Sigmoid colon (tissue), 7 donors: Measurements from ENCODE around the gene PRM1. TPM values are rescaled to one million over a fixed set of nuclear protein-coding genes. Genes with fewer than 3 reads are reported as not detected.
"Not testable (repeated sequence)": the region's sequence is repeated elsewhere in the genome, so short reads cannot be mapped to it uniquely, and the experiment has no call there.

Source experiments
- DNase-seq: peaks from one replicate; pipeline ENCODE4 v3.0.0-alpha.2; 2019
- H3K27ac ChIP-seq, 4 donors: fragments of 200-600 bp; sonication (generic); one replicate each; pipeline ENCODE4 v1.5.1; 2016 to 2019; ENCODE audit warnings: mild to moderate bottlenecking in 1 of 4
- H3K27me3 ChIP-seq, 3 donors: fragments of 200-600 bp; sonication (generic); one replicate each; pipeline ENCODE4 v1.5.1; 2019; ENCODE audit warnings: mild to moderate bottlenecking in 1 of 3
- H3K36me3 ChIP-seq, 4 donors: fragments of 200-600 bp; sonication (generic); one replicate each; pipeline ENCODE4 v1.5.1; 2016 to 2019
- H3K4me1 ChIP-seq, 4 donors: fragments of 200-600 bp; sonication (generic); one replicate each; pipeline ENCODE4 v1.5.1; 2017 to 2019
- H3K4me3 ChIP-seq, 4 donors: fragments of 200-600 bp; sonication (generic); one replicate each; pipeline ENCODE4 v1.5.1; 2017 to 2019; ENCODE audit warnings: mild to moderate bottlenecking in 2 of 4, moderate library complexity in 1 of 4
- H3K9me3 ChIP-seq, 4 donors: fragments of 200-600 bp in 3 of 4; sonication (generic) in 3 of 4; one replicate each; pipeline versions ENCODE4 v1.5.1 to v1.6.1; 2013 to 2019
- CTCF ChIP-seq, 4 experiments: fragments of 450-650 bp in 3 of 4; fragments of 200-600 bp in 1 of 4; IDR thresholded peaks; one replicate each; pipeline ENCODE4 v1.5.1; 2016 to 2019; ENCODE audit warnings: antibody characterized with exemption in 4 of 4, mild to moderate bottlenecking in 3 of 4, moderate library complexity in 2 of 4
- EP300 ChIP-seq, 4 donors: sonication (generic); formaldehyde crosslinking; IDR thresholded peaks; one replicate each; pipeline ENCODE4 v1.6.1; 2017; ENCODE audit warnings: antibody characterized with exemption in 4 of 4
- POLR2A ChIP-seq, 2 donors: fragments of 450-650 bp; IDR thresholded peaks; one replicate each; pipeline ENCODE4 v1.6.1; 2016; ENCODE audit warnings: antibody characterized with exemption in 2 of 2, mild to moderate bottlenecking in 2 of 2, moderate library complexity in 2 of 2
- POLR2AphosphoS5 ChIP-seq, 4 donors: sonication (generic); formaldehyde crosslinking; IDR thresholded peaks; one replicate each; pipeline ENCODE4 v1.6.1; 2017; ENCODE audit warnings: antibody characterized with exemption in 4 of 4
- WGBS, 2 donors: extraction: QIAGEN DNeasy Blood & Tissue Kit; methylation state at CpG; one replicate each; pipeline ENCODE4 v1.1.7; 2013; 5-methylcytosine and 5-hydroxymethylcytosine counted together
- intact Hi-C: fragments of 100-400 bp; cut with DNase I; formaldehyde crosslinking; loops from one replicate; pipeline ENCODE4 v1.15.1; 2023
- polyA plus RNA-seq, 3 donors: library from polyadenylated mRNA; stranded (reverse); fragments of 200-250 nt; gene quantifications; one replicate each; pipeline ENCODE4 v1.2.3, GENCODE V29; 2013
- total RNA-seq, 4 donors: library from RNA; depleted of rRNA; stranded (reverse); fragments of >200 nt; gene quantifications; one replicate each; pipeline ENCODE4 v1.1.0, GENCODE V29; 2016
- donor health status: healthy with polysubstance abuse.
- donor health status: Bipolar disorder and iron deficiency.
- donor health status: healthy.

Gene PRM1
- total and polyA plus RNA-seq, 7 donors: not detected

DNA sequence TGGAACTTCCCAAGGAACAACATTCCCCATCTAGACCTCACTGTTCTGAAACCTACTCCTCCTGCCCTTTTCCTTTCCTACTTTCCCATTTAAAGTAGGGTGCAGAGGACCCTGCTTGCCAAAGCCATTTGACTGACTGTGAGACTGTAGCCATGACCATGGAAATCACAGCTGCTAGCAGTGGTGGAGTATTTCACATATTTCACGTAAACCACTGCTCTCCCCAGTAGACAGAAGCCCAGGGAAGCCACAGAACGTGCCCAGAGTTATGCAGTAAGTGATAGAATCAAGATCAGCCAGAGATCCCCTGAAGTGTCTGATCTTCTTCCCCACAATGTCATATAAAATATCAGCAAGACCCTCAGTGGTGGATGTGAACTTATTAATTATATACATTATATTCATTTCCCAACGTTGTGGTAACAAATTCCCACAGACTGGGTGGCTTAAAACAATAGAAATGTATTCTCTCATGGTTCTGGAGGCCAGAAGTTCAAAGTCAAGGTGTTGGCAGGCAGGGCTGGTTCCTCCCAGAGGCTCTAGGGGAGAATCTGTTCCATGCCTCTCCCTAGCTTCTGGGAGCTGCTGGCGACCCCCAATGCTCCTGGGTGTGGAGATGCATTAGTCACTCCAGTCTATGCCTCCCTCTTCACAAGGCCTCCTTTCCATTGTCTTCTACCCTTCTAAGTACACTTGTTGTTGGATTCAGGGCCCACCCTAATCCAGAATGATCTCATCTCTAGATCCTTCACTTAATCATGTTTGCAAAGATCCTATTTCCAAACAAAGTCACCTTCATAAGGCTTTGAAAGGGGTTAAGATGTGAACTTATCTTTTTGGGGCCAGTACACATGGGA is 20.7 kb upstream of the PRM1 start:
- Histone ChIP-seq H3K4me1 (peaks cover 0 to 19% (median 13%) of the 10 kb centered on the region in 4 donors), H3K27me3 (no peaks in the 10 kb centered on the region), H3K9me3 (no peaks in the 10 kb centered on the region), H3K36me3 (no peaks in the 10 kb centered on the region), H3K27ac (no peak overlapping the region), H3K4me3 (no peak overlapping the region)
- DNase-seq: no peak
- WGBS, 2 donors: 69 to 84% methylated on average over 4 of the region's 4 CpGs
- intact Hi-C loops: no loop called here
- TF ChIP-seq CTCF (IDR thresholded peaks at IDR 0.05) (no peak), POLR2A (IDR thresholded peaks at IDR 0.05) (no peak), POLR2AphosphoS5 (IDR thresholded peaks at IDR 0.05) (no peak), EP300 (IDR thresholded peaks at IDR 0.05) (no peak)

- Histone ChIP-seq H3K4me3 (no peak overlapping the region), H3K4me1 (peaks cover 0 to 21% (median 17%) of the 10 kb centered on the region in 4 donors), H3K9me3 (no peaks in the 10 kb centered on the region), H3K36me3 (no peaks in the 10 kb centered on the region), H3K27me3 (no peaks in the 10 kb centered on the region), H3K27ac (no peak overlapping the region)
- no peak for TF ChIP-seq POLR2AphosphoS5 (IDR thresholded peaks at IDR 0.05)
- TF ChIP-seq EP300 (IDR thresholded peaks at IDR 0.05): no peak
- no peak for TF ChIP-seq POLR2A (IDR thresholded peaks at IDR 0.05)
- no peak for TF ChIP-seq CTCF (IDR thresholded peaks at IDR 0.05)
- intact Hi-C loops: no loop called here
- WGBS, 2 donors: 88 to 93% methylated on average over 7 of the region's 7 CpGs
- DNase-seq: no peak
Observed at GRCh38 chr16:11300560-11300892, 19.4 kb upstream of the PRM1 start.

- intact Hi-C loops: no loop called here
- no peak overlapping the region for H3K27ac ChIP-seq
- H3K36me3 ChIP-seq: no peaks in the 10 kb centered on the region
- H3K4me1 ChIP-seq: peaks cover 0 to 21% (median 17%) of the 10 kb centered on the region in 4 donors
- no peak overlapping the region for H3K4me3 ChIP-seq
- no peak for DNase-seq
- no peaks in the 10 kb centered on the region for H3K9me3 ChIP-seq
- no peaks in the 10 kb centered on the region for H3K27me3 ChIP-seq
- 74 to 86% methylated on average over 6 of the region's 6 CpGs for WGBS, 2 donors
- no peak for TF ChIP-seq CTCF (IDR thresholded peaks at IDR 0.05)
- no peak for TF ChIP-seq POLR2A (IDR thresholded peaks at IDR 0.05)
- no peak for TF ChIP-seq EP300 (IDR thresholded peaks at IDR 0.05)
- TF ChIP-seq POLR2AphosphoS5 (IDR thresholded peaks at IDR 0.05): no peak
Observed at GRCh38 chr16:11299865-11300559, 18.9 kb upstream of the PRM1 start.

DNA sequence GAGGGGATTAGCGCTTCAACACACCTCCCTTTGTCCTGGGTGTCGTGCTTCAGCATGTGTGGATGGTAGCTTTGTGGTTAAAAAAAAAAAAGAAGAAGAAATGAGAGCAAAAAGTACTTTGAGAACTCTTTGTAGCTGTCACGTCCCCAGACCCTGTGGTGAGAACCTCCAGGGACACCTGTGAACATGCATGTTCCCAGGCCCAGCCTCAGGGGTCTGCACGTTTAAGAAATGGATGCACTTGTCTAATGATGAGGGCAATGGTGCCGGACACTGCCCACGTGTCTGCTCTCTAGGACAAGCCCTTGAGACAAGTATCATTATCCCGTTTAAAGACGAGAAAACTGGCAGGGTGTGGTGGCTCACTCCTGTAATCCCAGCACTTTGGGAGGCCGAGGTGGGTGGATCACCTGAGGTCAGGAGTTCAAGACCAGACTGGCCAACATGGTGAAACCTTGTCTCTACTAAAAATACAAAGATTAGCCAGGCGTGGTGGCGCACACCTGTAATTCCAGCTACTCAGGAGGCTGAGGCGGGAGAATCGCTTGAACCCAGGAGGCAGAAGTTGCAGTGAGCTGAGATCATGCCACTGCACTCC is 17.9 kb upstream of the PRM1 start:
- peaks cover 0 to 20% (median 17%) of the 10 kb centered on the region in 4 donors for H3K4me1 ChIP-seq
- DNase-seq, H3K36me3 ChIP-seq, H3K27me3 ChIP-seq, H3K27ac ChIP-seq, intact Hi-C loops, H3K9me3 ChIP-seq, H3K4me3 ChIP-seq: not testable (repeated sequence)
- WGBS, 2 donors: 74 to 82% methylated on average over 13 of the region's 13 CpGs
